ENCODE results near the gene NKD1.
"Not testable (repeated sequence)": the region's sequence is repeated elsewhere in the genome, so short reads cannot be mapped to it uniquely, and the experiment has no call there.

NKD1 gene

GRCh38 chr16:50533317-50533716 is 14.9 kb upstream of the NKD1 start:
- Histone ChIP-seq H3K36me3 (ENCODE audit: insufficient read depth, low read depth, low read length) (no peaks in the 10 kb centered on the region), H3K9ac (ENCODE audit: low read depth, low read length) (no peak overlapping the region), H3K4me3 (ENCODE audit: low read length) (no peak overlapping the region), H3K27me3 (ENCODE audit: insufficient read depth, low read length) (peaks cover 2% of the 10 kb centered on the region; the same call in 1 of the 2 replicates), H3K4me1 (ENCODE audit: insufficient read depth, low read length) (peaks cover 1% of the 10 kb centered on the region; the same call in 1 of the 2 replicates), H3K9me3 (ENCODE audit: insufficient read depth, low read depth, low read length) (no peaks in the 10 kb centered on the region; the same call in 1 of the 2 replicates), H3K27ac (ENCODE audit: low read length) (no peak overlapping the region)

- Histone ChIP-seq H3K36me3 (ENCODE audit: insufficient read depth, low read depth, low read length) (no peaks in the 10 kb centered on the region), H3K9ac (ENCODE audit: low read depth, low read length) (no peak overlapping the region), H3K27me3 (ENCODE audit: insufficient read depth, low read length) (peaks cover 8% of the 10 kb centered on the region; the same call in 1 of the 2 replicates), H3K4me3 (ENCODE audit: low read length) (no peak overlapping the region), H3K4me1 (ENCODE audit: insufficient read depth, low read length) (peaks cover 9% of the 10 kb centered on the region; the same call in 1 of the 2 replicates), H3K27ac (ENCODE audit: low read length) (no peak overlapping the region), H3K9me3 (ENCODE audit: insufficient read depth, low read depth, low read length) (no peaks in the 10 kb centered on the region; the same call in 1 of the 2 replicates)
Measured at GRCh38 chr16:50534091-50534490, 14.1 kb upstream of the NKD1 start.

GRCh38 chr16:50534556-50534955 is 13.6 kb upstream of the NKD1 start:
- no peak overlapping the region for H3K27ac ChIP-seq (ENCODE audit: low read length)
- H3K4me3 ChIP-seq (ENCODE audit: low read length): no peak overlapping the region
- H3K36me3 ChIP-seq (ENCODE audit: insufficient read depth, low read depth, low read length): no peaks in the 10 kb centered on the region
- no peak overlapping the region for H3K9ac ChIP-seq (ENCODE audit: low read depth, low read length)
- peaks cover 8% of the 10 kb centered on the region; the same call in 1 of the 2 replicates for H3K27me3 ChIP-seq (ENCODE audit: insufficient read depth, low read length)
- no peaks in the 10 kb centered on the region for H3K9me3 ChIP-seq (ENCODE audit: insufficient read depth, low read depth, low read length)
- H3K4me1 ChIP-seq (ENCODE audit: insufficient read depth, low read length): peaks cover 10% of the 10 kb centered on the region; the same call in 1 of the 2 replicates

- H3K9me3 ChIP-seq (ENCODE audit: insufficient read depth, low read depth, low read length): no peaks in the 10 kb centered on the region
- no peaks in the 10 kb centered on the region for H3K36me3 ChIP-seq (ENCODE audit: insufficient read depth, low read depth, low read length)
- H3K9ac ChIP-seq (ENCODE audit: low read depth, low read length): no peak overlapping the region
- H3K27ac ChIP-seq (ENCODE audit: low read length): no peak overlapping the region
- H3K4me3 ChIP-seq (ENCODE audit: low read length): no peak overlapping the region
- H3K4me1 ChIP-seq (ENCODE audit: insufficient read depth, low read length): peaks cover 12% of the 10 kb centered on the region; the same call in 1 of the 2 replicates
- peaks cover 8% of the 10 kb centered on the region; the same call in 1 of the 2 replicates for H3K27me3 ChIP-seq (ENCODE audit: insufficient read depth, low read length)
Measured at GRCh38 chr16:50534958-50535357, 13.2 kb upstream of the NKD1 start.

GRCh38 chr16:50535506-50536257 is 12.5 kb upstream of the NKD1 start:
- no peak overlapping the region for H3K27ac ChIP-seq (ENCODE audit: low read length)
- peaks cover 16% of the 10 kb centered on the region; the same call in 1 of the 2 replicates for H3K4me1 ChIP-seq (ENCODE audit: insufficient read depth, low read length)
- H3K36me3 ChIP-seq (ENCODE audit: insufficient read depth, low read depth, low read length): no peaks in the 10 kb centered on the region

GRCh38 chr16:50536258-50536645 is 11.9 kb upstream of the NKD1 start:
- H3K4me1 ChIP-seq (ENCODE audit: insufficient read depth, low read length): peaks cover 16% of the 10 kb centered on the region; the same call in 1 of the 2 replicates
- not testable (repeated sequence) for H3K36me3 ChIP-seq (ENCODE audit: insufficient read depth, low read depth, low read length); H3K9me3 ChIP-seq (ENCODE audit: insufficient read depth, low read depth, low read length); H3K27ac ChIP-seq (ENCODE audit: low read length); H3K4me3 ChIP-seq (ENCODE audit: low read length); H3K9ac ChIP-seq (ENCODE audit: low read depth, low read length); H3K27me3 ChIP-seq (ENCODE audit: insufficient read depth, low read length)

More at GRCh38 chr16:50535506-50536257, 12.5 kb upstream of the NKD1 start:
- no peak overlapping the region for H3K4me3 ChIP-seq (ENCODE audit: low read length)
- no peaks in the 10 kb centered on the region for H3K9me3 ChIP-seq (ENCODE audit: insufficient read depth, low read depth, low read length)
- H3K9ac ChIP-seq (ENCODE audit: low read depth, low read length): no peak overlapping the region
- peaks cover 8% of the 10 kb centered on the region; the same call in 1 of the 2 replicates for H3K27me3 ChIP-seq (ENCODE audit: insufficient read depth, low read length)

GRCh38 chr16:50537533-50538290 is 10.5 kb upstream of the NKD1 start:
- no peaks in the 10 kb centered on the region for H3K36me3 ChIP-seq (ENCODE audit: insufficient read depth, low read depth, low read length)
- H3K4me1 ChIP-seq (ENCODE audit: insufficient read depth, low read length): peaks cover 16% of the 10 kb centered on the region; the same call in 1 of the 2 replicates
- H3K9ac ChIP-seq (ENCODE audit: low read depth, low read length): no peak overlapping the region
- H3K9me3 ChIP-seq (ENCODE audit: insufficient read depth, low read depth, low read length): no peaks in the 10 kb centered on the region
- peaks cover 8% of the 10 kb centered on the region; the same call in 1 of the 2 replicates for H3K27me3 ChIP-seq (ENCODE audit: insufficient read depth, low read length)
- H3K4me3 ChIP-seq (ENCODE audit: low read length): no peak overlapping the region
- H3K27ac ChIP-seq (ENCODE audit: low read length): no peak overlapping the region

GRCh38 chr16:50538411-50539052 is 9.7 kb upstream of the NKD1 start:
- no peak overlapping the region for H3K27ac ChIP-seq (ENCODE audit: low read length)
- peaks cover 16% of the 10 kb centered on the region; the same call in 1 of the 2 replicates for H3K4me1 ChIP-seq (ENCODE audit: insufficient read depth, low read length)
- no peaks in the 10 kb centered on the region for H3K9me3 ChIP-seq (ENCODE audit: insufficient read depth, low read depth, low read length)
- H3K9ac ChIP-seq (ENCODE audit: low read depth, low read length): no peak overlapping the region
- H3K4me3 ChIP-seq (ENCODE audit: low read length): no peak overlapping the region
- peaks cover 10% of the 10 kb centered on the region for H3K27me3 ChIP-seq (ENCODE audit: insufficient read depth, low read length)
- H3K36me3 ChIP-seq (ENCODE audit: insufficient read depth, low read depth, low read length): no peaks in the 10 kb centered on the region

GRCh38 chr16:50539053-50539695 is 9.0 kb upstream of the NKD1 start:
- Histone ChIP-seq H3K9ac (ENCODE audit: low read depth, low read length) (no peak overlapping the region), H3K9me3 (ENCODE audit: insufficient read depth, low read depth, low read length) (no peaks in the 10 kb centered on the region), H3K27me3 (ENCODE audit: insufficient read depth, low read length) (peaks cover 16% of the 10 kb centered on the region), H3K27ac (ENCODE audit: low read length) (no peak overlapping the region), H3K4me1 (ENCODE audit: insufficient read depth, low read length) (peaks cover 16% of the 10 kb centered on the region; the same call in 1 of the 2 replicates), H3K4me3 (ENCODE audit: low read length) (no peak overlapping the region), H3K36me3 (ENCODE audit: insufficient read depth, low read depth, low read length) (no peaks in the 10 kb centered on the region)

GRCh38 chr16:50539822-50540710 is 8.1 kb upstream of the NKD1 start:
- Histone ChIP-seq H3K9ac (ENCODE audit: low read depth, low read length) (no peak overlapping the region), H3K27ac (ENCODE audit: low read length) (no peak overlapping the region), H3K27me3 (ENCODE audit: insufficient read depth, low read length) (peaks cover 20% of the 10 kb centered on the region), H3K9me3 (ENCODE audit: insufficient read depth, low read depth, low read length) (no peaks in the 10 kb centered on the region), H3K4me3 (ENCODE audit: low read length) (no peak overlapping the region), H3K36me3 (ENCODE audit: insufficient read depth, low read depth, low read length) (no peaks in the 10 kb centered on the region), H3K4me1 (ENCODE audit: insufficient read depth, low read length) (peaks cover 16% of the 10 kb centered on the region; the same call in 1 of the 2 replicates)

All from iPS-20b (cell line).